ENCODE data around the gene SUCLG2. TPM values are rescaled to one million over a fixed set of nuclear protein-coding genes. Genes with fewer than 3 reads are reported as not detected.

The SUCLG2 gene
- total RNA-seq, 1 experiment from 2014 or later, result 41.4 TPM

GRCh38 chr3:67661089-67661488, 6.7 kb upstream of the SUCLG2 start:
- Histone ChIP-seq H3K27me3 (ENCODE audit: control insufficient read depth, insufficient read depth, low read length) (no peaks in the 10 kb centered on the region), H3K4me3 (ENCODE audit: insufficient read depth, low read depth, low read length) (no peak overlapping the region), H3K36me3 (replicated peaks; ENCODE audit: control insufficient read depth, insufficient read depth, low read length) (no peaks in the 10 kb centered on the region)
- DNase-seq, result no peak

- Histone ChIP-seq H3K4me3 (ENCODE audit: insufficient read depth, low read depth, low read length) (no peak overlapping the region), H3K27me3 (ENCODE audit: control insufficient read depth, insufficient read depth, low read length) (no peaks in the 10 kb centered on the region), H3K36me3 (replicated peaks; ENCODE audit: control insufficient read depth, insufficient read depth, low read length) (no peaks in the 10 kb centered on the region)
- DNase-seq, result no peak
Measured at GRCh38 chr3:67657192-67657591, 2.8 kb upstream of the SUCLG2 start.

GRCh38 chr3:67656614-67657013, 2.2 kb upstream of the SUCLG2 start:
- DNase-seq, result no peak
- Histone ChIP-seq H3K36me3 (replicated peaks; ENCODE audit: control insufficient read depth, insufficient read depth, low read length) (no peaks in the 10 kb centered on the region), H3K4me3 (ENCODE audit: insufficient read depth, low read depth, low read length) (no peak overlapping the region)

GRCh38 chr3:67655364-67656121, 1.1 kb upstream of the SUCLG2 start:
- no peaks in the 10 kb centered on the region for H3K36me3 ChIP-seq (replicated peaks; ENCODE audit: control insufficient read depth, insufficient read depth, low read length)
- no peak overlapping the region for H3K4me3 ChIP-seq (ENCODE audit: insufficient read depth, low read depth, low read length)
- H3K27me3 ChIP-seq (ENCODE audit: control insufficient read depth, insufficient read depth, low read length), result no peaks in the 10 kb centered on the region
- DNase-seq, result no peak

More at GRCh38 chr3:67656614-67657013, 2.2 kb upstream of the SUCLG2 start:
- no peaks in the 10 kb centered on the region for H3K27me3 ChIP-seq (ENCODE audit: control insufficient read depth, insufficient read depth, low read length)

- Histone ChIP-seq H3K27me3 (ENCODE audit: control insufficient read depth, insufficient read depth, low read length) (no peaks in the 10 kb centered on the region), H3K36me3 (replicated peaks; ENCODE audit: control insufficient read depth, insufficient read depth, low read length) (no peaks in the 10 kb centered on the region), H3K4me3 (ENCODE audit: insufficient read depth, low read depth, low read length) (peak overlapping the region; percentile 75)
- DNase-seq, result no peak
Measured at GRCh38 chr3:67654844-67655177, 399 bp upstream of the SUCLG2 start.

GRCh38 chr3:67653425-67654098, 850 bp downstream of the SUCLG2 start:
- H3K27me3 ChIP-seq (ENCODE audit: control insufficient read depth, insufficient read depth, low read length), result no peaks in the 10 kb centered on the region
- H3K4me3 ChIP-seq (ENCODE audit: insufficient read depth, low read depth, low read length), result peak overlapping the region; percentile 75
- DNase-seq, result no peak
- H3K36me3 ChIP-seq (replicated peaks; ENCODE audit: control insufficient read depth, insufficient read depth, low read length), result no peaks in the 10 kb centered on the region

GRCh38 chr3:67650084-67650483, 4.3 kb downstream of the SUCLG2 start:
- no peak for DNase-seq
- Histone ChIP-seq H3K4me3 (ENCODE audit: insufficient read depth, low read depth, low read length) (no peak overlapping the region), H3K27me3 (ENCODE audit: control insufficient read depth, insufficient read depth, low read length) (no peaks in the 10 kb centered on the region), H3K36me3 (replicated peaks; ENCODE audit: control insufficient read depth, insufficient read depth, low read length) (no peaks in the 10 kb centered on the region)

- no peak for DNase-seq
Measured at GRCh38 chr3:67649681-67650080, 4.7 kb downstream of the SUCLG2 start.

GRCh38 chr3:67648701-67649100, 5.7 kb downstream of the SUCLG2 start:
- no peaks in the 10 kb centered on the region for H3K36me3 ChIP-seq (replicated peaks; ENCODE audit: control insufficient read depth, insufficient read depth, low read length)
- H3K4me3 ChIP-seq (ENCODE audit: insufficient read depth, low read depth, low read length), result no peak overlapping the region
- H3K27me3 ChIP-seq (ENCODE audit: control insufficient read depth, insufficient read depth, low read length), result no peaks in the 10 kb centered on the region
- DNase-seq, result no peak

More at GRCh38 chr3:67649681-67650080, 4.7 kb downstream of the SUCLG2 start:
- Histone ChIP-seq H3K27me3 (ENCODE audit: control insufficient read depth, insufficient read depth, low read length) (no peaks in the 10 kb centered on the region), H3K36me3 (replicated peaks; ENCODE audit: control insufficient read depth, insufficient read depth, low read length) (no peaks in the 10 kb centered on the region), H3K4me3 (ENCODE audit: insufficient read depth, low read depth, low read length) (no peak overlapping the region)

- H3K36me3 ChIP-seq (replicated peaks; ENCODE audit: control insufficient read depth, insufficient read depth, low read length), result no peaks in the 10 kb centered on the region
- H3K27me3 ChIP-seq (ENCODE audit: control insufficient read depth, insufficient read depth, low read length), result no peaks in the 10 kb centered on the region
- DNase-seq, result no peak
- no peak overlapping the region for H3K4me3 ChIP-seq (ENCODE audit: insufficient read depth, low read depth, low read length)
Measured at GRCh38 chr3:67648229-67648628, 6.2 kb downstream of the SUCLG2 start.

- Histone ChIP-seq H3K27me3 (ENCODE audit: control insufficient read depth, insufficient read depth, low read length) (no peaks in the 10 kb centered on the region), H3K36me3 (replicated peaks; ENCODE audit: control insufficient read depth, insufficient read depth, low read length) (no peaks in the 10 kb centered on the region), H3K4me3 (ENCODE audit: insufficient read depth, low read depth, low read length) (no peak overlapping the region)
- no peak for DNase-seq
Measured at GRCh38 chr3:67647390-67647878, 7.0 kb downstream of the SUCLG2 start.

- Histone ChIP-seq H3K4me3 (ENCODE audit: insufficient read depth, low read depth, low read length) (no peak overlapping the region), H3K27me3 (ENCODE audit: control insufficient read depth, insufficient read depth, low read length) (no peaks in the 10 kb centered on the region), H3K36me3 (replicated peaks; ENCODE audit: control insufficient read depth, insufficient read depth, low read length) (no peaks in the 10 kb centered on the region)
- no peak for DNase-seq
Measured at GRCh38 chr3:67646586-67647234, 7.7 kb downstream of the SUCLG2 start.

- Histone ChIP-seq H3K36me3 (replicated peaks; ENCODE audit: control insufficient read depth, insufficient read depth, low read length) (no peaks in the 10 kb centered on the region), H3K4me3 (ENCODE audit: insufficient read depth, low read depth, low read length) (no peak overlapping the region), H3K27me3 (ENCODE audit: control insufficient read depth, insufficient read depth, low read length) (no peaks in the 10 kb centered on the region)
- no peak for DNase-seq
Measured at GRCh38 chr3:67644827-67645226, 9.6 kb downstream of the SUCLG2 start.

- Histone ChIP-seq H3K36me3 (replicated peaks; ENCODE audit: control insufficient read depth, insufficient read depth, low read length) (no peaks in the 10 kb centered on the region), H3K4me3 (ENCODE audit: insufficient read depth, low read depth, low read length) (no peak overlapping the region), H3K27me3 (ENCODE audit: control insufficient read depth, insufficient read depth, low read length) (no peaks in the 10 kb centered on the region)
- DNase-seq, result no peak
Measured at GRCh38 chr3:67642734-67643133, 11.7 kb downstream of the SUCLG2 start.

GRCh38 chr3:67642190-67642589, 12.2 kb downstream of the SUCLG2 start:
- no peaks in the 10 kb centered on the region for H3K27me3 ChIP-seq (ENCODE audit: control insufficient read depth, insufficient read depth, low read length)
- H3K4me3 ChIP-seq (ENCODE audit: insufficient read depth, low read depth, low read length), result no peak overlapping the region
- DNase-seq, result no peak
- no peaks in the 10 kb centered on the region for H3K36me3 ChIP-seq (replicated peaks; ENCODE audit: control insufficient read depth, insufficient read depth, low read length)
